A549 (cell line): Measurements from ENCODE around the gene CACNA1C. TPM values are rescaled to one million over a fixed set of nuclear protein-coding genes. Genes with fewer than 3 reads are reported as not detected.

ENCODE experiments used
- ATAC-seq, 2 experiments: fragments of 200-7000 bp in 1 of 2; fragments of >200 bp in 1 of 2; cut with Nextera tagmentation in 1 of 2; cut with Tn5 transposase in 1 of 2; 3 replicates each; pipeline versions ENCODE4 v1.8.0 to v1.9.1; 2018 to 2020; ENCODE audit warnings: mild to moderate bottlenecking in 1 of 2, moderate library complexity in 1 of 2
- CTCF ChIA-PET: fragments of 300-600 bp; sonication (Branson Sonifier 250); formaldehyde crosslinking; extraction: SDS; loops from one replicate; lab custom pipeline; 2021; ENCODE audit warnings: antibody characterized with exemption, inconsistent platforms; lab: Yijun Ruan, JAX
- POLR2A ChIA-PET: fragments of 350-600 bp; formaldehyde crosslinking; extraction: SDS; loops from one replicate; lab custom pipeline; 2021; ENCODE audit warnings: antibody characterized with exemption, inconsistent platforms; lab: Yijun Ruan, JAX
- DNase-seq, 2 experiments: peaks; one replicate each; pipeline versions ENCODE4 v3.0.0 to v3.0.0-alpha.2; 2011 to 2016; ENCODE audit warnings: low read depth in 1 of 2, low spot score in 1 of 2
- FAIRE-seq: peaks from 2 replicates; lab custom pipeline; 2011; peaks lifted over from hg19 to GRCh38; lab: Jason Lieb, UNC
- H3K27ac ChIP-seq, 2 experiments: fragments of >200 bp; sonication (Bioruptor Twin); formaldehyde crosslinking; 3 replicates each; pipeline ENCODE4 v1.5.1; 2016 to 2017
- H3K4me1 ChIP-seq: fragments of >200 bp; sonication (Bioruptor Twin); formaldehyde crosslinking; 3 replicates; pipeline ENCODE4 v1.6.1; 2016
- H3K4me2 ChIP-seq: fragments of >200 bp; sonication (Bioruptor Twin); formaldehyde crosslinking; 3 replicates; pipeline ENCODE4 v1.6.1; 2016
- H3K4me3 ChIP-seq: fragments of >200 bp; sonication (Bioruptor Twin); formaldehyde crosslinking; 3 replicates; pipeline ENCODE4 v1.5.1; 2016
- H3K9me3 ChIP-seq: fragments of >200 bp; sonication (Bioruptor Twin); formaldehyde crosslinking; 3 replicates; pipeline ENCODE4 v1.6.1; 2016
- ATOH8 ChIP-seq: fragments of 250-450 bp; sonication (Bioruptor Pico); IDR thresholded peaks from 2 replicates; pipeline ENCODE4 v1.5.0; 2020; ENCODE audit warnings: low read depth, mild to moderate bottlenecking, moderate library complexity
- BCL3 ChIP-seq: fragments of >200 bp; sonication (Bioruptor Twin); formaldehyde crosslinking; IDR thresholded peaks from 3 replicates; pipeline ENCODE4 v1.6.1; 2016
- BHLHE40 ChIP-seq: IDR thresholded peaks from 2 replicates; pipeline ENCODE4 v1.6.1; 2012; ENCODE audit warnings: low read depth, low read length, inconsistent platforms
- FOSB ChIP-seq: fragments of 250-450 bp; sonication (Bioruptor Pico); IDR thresholded peaks from 2 replicates; pipeline ENCODE4 v1.5.0; 2020; ENCODE audit warnings: mild to moderate bottlenecking, moderate library complexity
- GATA3 ChIP-seq: IDR thresholded peaks from 2 replicates; pipeline ENCODE4 v1.6.1; 2012; ENCODE audit warnings: borderline replicate concordance
- HDAC2 ChIP-seq: fragments of 200-600 bp; sonication (generic); IDR thresholded peaks from 2 replicates; pipeline ENCODE4 v1.6.1; 2016
- HEYL ChIP-seq: fragments of 250-450 bp; sonication (Bioruptor Pico); IDR thresholded peaks from 2 replicates; pipeline ENCODE4 v1.8.0; 2021; ENCODE audit warnings: mild to moderate bottlenecking, moderate library complexity
- MAFK ChIP-seq: fragments of 450-650 bp; IDR thresholded peaks from 2 replicates; pipeline ENCODE4 v1.6.1; 2014; ENCODE audit not compliant: partially characterized antibody
- MAZ ChIP-seq: fragments of 150-350 bp; IDR thresholded peaks from 2 replicates; pipeline ENCODE4 v1.6.1; 2014; ENCODE audit warnings: antibody characterized with exemption, low read depth, low read length, borderline replicate concordance
- MYC ChIP-seq: IDR thresholded peaks from 2 replicates; pipeline ENCODE4 v1.6.1; 2012; ENCODE audit warnings: mild to moderate bottlenecking, inconsistent platforms, low read length, improper control_type of control experiment, borderline replicate concordance
- NFE2L2 ChIP-seq: fragments of 150-350 bp; conservative IDR thresholded peaks from 2 replicates; pipeline ENCODE4 v1.6.1; 2014; ENCODE audit warnings: low read length
- NPAS2 ChIP-seq: fragments of 250-450 bp; sonication (Bioruptor Pico); IDR thresholded peaks from 2 replicates; pipeline ENCODE4 v1.8.0; 2022; ENCODE audit warnings: mild to moderate bottlenecking, moderate library complexity, borderline replicate concordance
- POLR2AphosphoS2 ChIP-seq: conservative IDR thresholded peaks from 2 replicates; pipeline ENCODE4 v1.6.1; 2012; ENCODE audit warnings: low read length, improper control_type of control experiment, inconsistent platforms
- RARB ChIP-seq: fragments of 250-450 bp; sonication (Bioruptor Pico); IDR thresholded peaks from 2 replicates; pipeline ENCODE4 v1.8.0; 2021; ENCODE audit warnings: mild to moderate bottlenecking, moderate library complexity
- RCOR1 ChIP-seq: fragments of 150-350 bp; IDR thresholded peaks from 2 replicates; pipeline ENCODE4 v1.6.1; 2014; ENCODE audit warnings: antibody characterized with exemption, low read length, low read depth
- SMC3 ChIP-seq: fragments of >200 bp; sonication (Bioruptor Twin); formaldehyde crosslinking; IDR thresholded peaks from 3 replicates; pipeline ENCODE4 v1.6.1; 2018; ENCODE audit warnings: inconsistent platforms
- TP53 ChIP-seq: fragments of 250-450 bp; sonication (Bioruptor Pico); IDR thresholded peaks from 2 replicates; pipeline ENCODE4 v1.5.0; 2021; ENCODE audit warnings: mild to moderate bottlenecking, moderate library complexity
- ZSCAN20 ChIP-seq: fragments of 250-450 bp; sonication (Bioruptor Pico); IDR thresholded peaks from 2 replicates; pipeline ENCODE4 v1.8.0; 2022; ENCODE audit warnings: mild to moderate bottlenecking, moderate library complexity
- WGBS: methylation state at CpG from one replicate; pipeline ENCODE4 v1.1.6; 2017; ENCODE audit errors: missing lambda C conversion rate; 5-methylcytosine and 5-hydroxymethylcytosine counted together
- polyA plus RNA-seq, 4 experiments: library from polyadenylated mRNA; depleted of rRNA in 3 of 4; stranded (reverse); fragments of >200 nt; fragmentation: RNase III in 1 of 4; extraction: RNeasy Plus Mini Kit Qiagen cat#74134 plus additional on column Dnase treatment in 1 of 4; gene quantifications; 2 replicates in 3 of 4; 3 replicates in 1 of 4; pipeline ENCODE4 v1.2.3, GENCODE V29; 2011 to 2017
- TF ChIP-seq, protein P1 (sequence below): fragments of 450-650 bp; IDR thresholded peaks from 2 replicates; pipeline ENCODE4 v1.6.1; 2014; ENCODE audit warnings: antibody characterized with exemption

CACNA1C gene
- polyA plus RNA-seq, 2 of the 4 experiments (the other 2 are of a cell fraction), result not detected

GRCh38 chr12:2180737-2181082 lies 127.9 kb downstream of the CACNA1C start (continued):
- TF ChIP-seq, protein P1, sequence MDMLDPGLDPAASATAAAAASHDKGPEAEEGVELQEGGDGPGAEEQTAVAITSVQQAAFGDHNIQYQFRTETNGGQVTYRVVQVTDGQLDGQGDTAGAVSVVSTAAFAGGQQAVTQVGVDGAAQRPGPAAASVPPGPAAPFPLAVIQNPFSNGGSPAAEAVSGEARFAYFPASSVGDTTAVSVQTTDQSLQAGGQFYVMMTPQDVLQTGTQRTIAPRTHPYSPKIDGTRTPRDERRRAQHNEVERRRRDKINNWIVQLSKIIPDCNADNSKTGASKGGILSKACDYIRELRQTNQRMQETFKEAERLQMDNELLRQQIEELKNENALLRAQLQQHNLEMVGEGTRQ, result no peak
- no peak for TF ChIP-seq NFE2L2
- TF ChIP-seq, all 56 proteins: peak for 0

- POLR2A ChIA-PET, result no interaction called here
- ATAC-seq (peak in 1 of 2 experiments; percentile 58; a peak in 2 of 6 replicates), DNase-seq (peak in 1 of 2 experiments; percentile 13), FAIRE-seq (no peak)
- 37% methylated on average over 23 of the region's 23 CpGs for WGBS
- Histone ChIP-seq H3K4me1 (no peaks in the 10 kb centered on the region), H3K4me2 (peak overlapping the region; percentile 27; the same call in 1 of the 3 replicates), H3K9me3 (no peaks in the 10 kb centered on the region), H3K4me3 (no peak overlapping the region)
- CTCF ChIA-PET, result no interaction called here
- TF ChIP-seq SMC3 (no peak), POLR2AphosphoS2 (no peak), NFE2L2 (no peak), GATA3 (no peak), MYC (no peak), NPAS2 (CRISPR knock-in tag) (no peak), ATOH8 (CRISPR knock-in tag) (no peak), RCOR1 (no peak), RARB (CRISPR knock-in tag) (no peak), HDAC2 (no peak)
- TF ChIP-seq, all 56 proteins: peak for 0
- H3K27ac ChIP-seq, result no peak overlapping the region
These were observed 131.1 kb downstream of the CACNA1C start for GRCh38 chr12:2183556-2184541.

DNA sequence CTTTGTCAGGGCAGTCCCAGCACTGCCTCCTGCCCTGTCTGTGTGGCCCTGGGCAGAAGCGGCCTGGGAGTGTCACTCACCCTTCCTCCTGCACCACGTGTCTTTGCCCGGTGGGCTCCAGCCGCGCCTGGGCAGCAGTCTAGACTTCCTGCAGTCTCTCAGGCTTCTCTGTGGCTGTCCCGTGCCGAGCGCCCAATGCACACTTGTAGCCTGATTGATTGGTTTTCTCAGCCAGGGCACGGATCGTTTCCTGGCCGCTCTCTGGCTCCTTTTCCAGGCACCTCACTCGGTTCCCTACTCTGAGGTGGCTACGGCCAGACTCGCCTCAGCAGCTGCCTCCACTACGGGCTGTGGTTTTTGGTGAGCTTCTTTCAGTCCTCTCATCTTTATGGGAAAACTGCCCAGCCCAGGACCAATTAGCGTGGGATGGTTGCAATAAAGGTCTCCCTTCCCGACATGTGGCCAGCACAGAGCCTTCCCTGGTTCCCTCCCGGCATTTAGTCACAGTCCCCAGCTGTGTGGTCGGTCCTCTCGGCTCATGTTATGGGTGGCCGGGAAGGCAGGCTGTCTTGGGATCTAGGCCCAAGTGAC lies 133.1 kb downstream of the CACNA1C start:
- POLR2A ChIA-PET, result no interaction called here
- no peak overlapping the region for H3K4me3 ChIP-seq
- ATAC-seq, result no peak
- no peaks in the 10 kb centered on the region for H3K9me3 ChIP-seq
- DNase-seq, result no peak
- H3K4me1 ChIP-seq, result no peaks in the 10 kb centered on the region
- no peak for FAIRE-seq
- CTCF ChIA-PET, result no interaction called here
- TF ChIP-seq TP53 (no peak), NPAS2 (CRISPR knock-in tag) (no peak), MAZ (no peak), HEYL (CRISPR knock-in tag) (no peak), RARB (CRISPR knock-in tag) (no peak), MAFK (no peak), GATA3 (no peak), BCL3 (no peak), FOSB (no peak), BHLHE40 (no peak), ZSCAN20 (CRISPR knock-in tag) (no peak)
- TF ChIP-seq, protein P1, result no peak
- WGBS, result 49% methylated on average over 19 of the region's 21 CpGs
- H3K27ac ChIP-seq, result no peak overlapping the region
- no peak overlapping the region for H3K4me2 ChIP-seq
